Stimulated activated CD8-positive, alpha-beta memory T cell treated with anti-CD3 and anti-CD28 coated beads, Interleukin-12 subunit alpha, Interleukin-12 subunit beta, amount 100 ng/mL, for 1 hour (primary cell): ENCODE measurements around the gene PRKCE.
"Not testable (repeated sequence)": the region's sequence is repeated elsewhere in the genome, so short reads cannot be mapped to it uniquely, and the experiment has no call there.

Source experiments
- DNase-seq: peaks from one replicate; pipeline ENCODE4 v3.0.0-alpha.2; 2020; ENCODE audit warnings: low read depth

Gene PRKCE

DNA sequence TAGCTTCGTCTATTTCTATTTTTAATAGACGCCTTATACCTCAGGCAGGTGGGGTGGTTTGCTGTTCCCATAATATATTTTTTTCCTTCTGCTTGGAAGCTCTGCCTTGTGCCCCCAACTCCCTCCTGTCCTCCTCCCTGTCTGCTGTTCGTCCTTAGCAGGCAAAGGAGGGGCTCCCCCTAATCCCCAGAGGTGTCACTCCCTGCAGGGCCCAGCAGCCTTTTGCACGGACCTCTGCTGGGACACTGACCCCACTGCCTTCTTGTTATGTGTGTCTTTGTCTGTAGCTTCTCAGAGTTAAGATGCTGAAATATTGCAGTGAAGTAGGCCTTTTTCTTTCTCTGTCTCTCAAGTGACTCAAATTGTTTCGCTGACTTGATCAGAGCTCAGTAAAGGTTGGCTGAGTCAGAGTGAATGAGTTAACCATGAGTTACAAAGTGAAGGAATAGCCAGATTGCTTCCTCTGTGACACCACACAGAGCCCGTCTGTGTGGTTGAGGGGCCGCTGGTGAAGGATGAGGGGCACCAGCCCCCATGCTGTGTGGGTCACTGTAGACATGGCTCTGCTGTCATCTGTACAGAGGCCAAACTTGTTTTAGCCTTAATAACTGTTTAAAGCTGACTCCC, 47.7 kb downstream of the PRKCE start:
- DNase-seq: no peak

DNA sequence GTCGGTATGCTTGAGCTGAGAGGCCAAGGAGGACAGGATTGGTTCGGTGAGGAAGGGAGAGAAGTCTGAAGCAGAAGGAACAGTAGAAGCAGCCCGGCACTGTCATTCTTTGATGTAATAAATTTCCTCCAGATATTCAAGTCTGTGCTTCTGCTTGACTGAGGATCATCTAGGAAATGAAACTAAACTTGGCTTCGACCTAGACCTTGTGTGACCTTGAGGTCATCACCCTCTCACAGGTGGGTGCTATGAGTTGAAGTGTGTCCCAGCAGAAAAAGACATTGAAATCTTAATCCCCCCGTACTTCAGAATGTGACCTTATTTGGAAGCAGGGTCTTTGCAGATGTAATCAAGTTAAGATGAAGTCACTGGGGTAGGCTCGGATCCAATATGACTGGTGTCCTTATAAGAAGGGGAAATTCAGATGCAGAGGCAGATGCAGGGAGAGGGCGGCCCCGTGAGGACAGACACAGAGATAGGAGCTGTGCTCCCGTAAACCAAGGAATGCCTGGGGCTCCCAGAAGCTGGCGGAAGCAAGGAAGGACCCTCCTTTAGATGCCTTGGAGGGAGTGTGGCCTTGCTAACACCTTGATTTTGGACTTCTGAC, 49.0 kb downstream of the PRKCE start:
- no peak for DNase-seq

DNA sequence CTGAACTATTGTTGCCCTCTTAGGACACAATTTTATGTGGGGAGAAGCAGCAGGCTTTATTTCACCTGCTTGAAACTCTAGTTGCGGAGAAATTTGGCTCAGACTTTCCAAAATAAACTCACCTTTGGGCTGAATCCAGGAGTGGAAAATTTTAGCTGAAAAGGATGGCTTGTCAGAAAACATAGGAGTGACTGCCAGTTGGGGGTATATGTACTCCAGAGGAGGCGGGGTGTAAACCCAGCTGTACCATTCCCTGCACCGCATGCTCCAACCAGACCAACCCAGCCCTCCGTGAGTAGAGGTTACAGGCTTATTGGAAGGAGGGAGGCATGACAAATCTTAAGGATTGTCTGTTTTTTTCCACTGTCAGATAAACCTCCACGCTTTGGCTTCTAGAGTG, 53.8 kb downstream of the PRKCE start:
- DNase-seq: no peak

DNA sequence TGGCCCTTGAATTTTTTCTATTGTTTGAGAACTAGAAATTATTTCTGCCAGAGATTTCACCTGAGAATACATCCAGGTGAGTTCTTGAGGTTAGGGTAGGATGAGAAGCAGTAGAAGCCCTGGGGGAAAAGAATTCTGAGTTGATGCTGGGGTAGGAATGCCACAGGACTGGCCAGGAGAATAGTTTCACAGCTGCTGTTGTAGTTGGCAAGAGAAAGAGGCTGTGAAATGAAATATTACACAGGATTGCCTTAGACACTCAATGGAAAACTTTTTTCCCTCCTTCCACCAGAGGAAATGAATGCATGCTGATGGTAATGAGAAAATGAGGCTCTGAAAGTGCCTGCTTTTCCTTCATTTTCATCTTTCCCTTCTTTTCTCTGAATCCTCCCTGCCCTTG, 54.6 kb downstream of the PRKCE start:
- no peak for DNase-seq

DNA sequence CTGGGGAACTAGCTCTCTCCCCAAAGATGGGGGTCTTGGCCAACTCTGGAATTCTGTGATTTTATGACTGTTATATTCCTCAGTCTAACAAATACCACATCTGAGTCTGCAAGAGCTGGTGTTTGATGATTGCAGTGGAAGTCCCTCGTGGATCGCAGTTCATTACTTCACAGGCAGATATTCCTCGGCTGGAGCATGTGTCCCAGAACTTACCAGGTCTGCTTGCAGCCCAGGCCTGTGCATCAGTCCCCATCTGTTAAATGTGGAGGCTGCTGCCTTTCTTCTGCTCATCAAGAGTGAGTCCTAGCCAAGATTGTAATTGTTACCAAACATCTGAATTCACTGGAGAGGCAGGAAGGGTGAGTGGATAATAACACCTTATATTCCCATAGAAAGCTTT, 55.5 kb downstream of the PRKCE start:
- DNase-seq: no peak

DNA sequence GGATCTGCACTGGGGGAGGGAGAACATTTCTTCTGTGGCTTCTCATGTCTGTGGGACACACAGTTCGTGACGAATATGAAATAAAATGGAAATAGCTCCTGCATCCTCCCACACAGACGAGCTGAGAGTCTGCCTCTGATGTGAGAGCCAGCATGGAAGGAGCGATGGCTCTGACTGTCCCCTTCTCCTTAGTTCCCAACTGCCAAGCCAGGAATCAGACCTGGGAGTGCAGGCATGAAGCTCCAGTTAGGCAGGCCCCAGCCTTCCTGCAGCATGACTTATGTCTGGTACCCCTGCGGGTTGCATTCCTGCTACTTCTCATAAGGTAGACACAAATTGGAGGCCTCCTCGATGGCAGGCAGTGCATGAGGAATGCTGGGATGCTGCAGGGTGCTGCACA, 56.2 kb downstream of the PRKCE start:
- DNase-seq: no peak

DNA sequence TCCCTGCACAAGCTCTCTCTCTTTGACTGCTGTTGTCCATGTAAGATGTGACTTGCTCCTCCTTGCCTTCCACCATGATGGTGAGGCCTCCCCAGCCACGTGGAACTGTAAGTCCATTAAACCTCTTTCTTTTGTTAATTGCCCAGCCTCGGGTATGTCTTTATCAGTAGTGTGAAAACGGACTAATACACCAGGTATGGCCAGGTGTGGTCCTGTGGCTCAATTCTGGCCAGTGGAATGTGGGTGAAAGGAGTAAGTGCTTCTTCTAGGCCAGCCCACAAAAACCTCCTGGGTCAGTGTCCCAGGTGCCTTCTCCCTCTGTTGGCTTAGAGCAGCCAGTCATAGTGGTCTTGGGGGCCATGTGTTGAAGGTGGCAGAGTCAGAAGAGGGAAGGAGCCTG, 57.0 kb downstream of the PRKCE start:
- no peak for DNase-seq

DNA sequence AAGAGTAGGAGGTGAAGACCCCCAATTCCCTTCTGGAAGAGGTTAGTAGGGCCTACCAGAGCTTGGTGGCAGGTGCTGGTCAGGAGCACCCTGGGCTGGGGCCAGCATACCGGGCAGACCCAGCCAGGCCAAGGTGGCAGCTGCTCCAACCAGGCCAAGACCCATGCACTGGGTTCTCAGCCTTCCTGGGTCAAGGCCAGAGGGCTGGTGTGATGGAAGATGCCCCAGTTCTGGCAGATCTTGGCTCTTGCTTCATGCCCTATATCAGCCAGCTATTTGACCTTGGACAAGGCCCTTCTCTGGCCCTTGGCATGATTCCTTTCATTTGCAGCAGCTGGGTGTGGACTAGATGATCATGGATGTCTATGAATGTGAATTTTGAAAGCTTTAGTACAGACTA, 57.7 kb downstream of the PRKCE start:
- no peak for DNase-seq

DNA sequence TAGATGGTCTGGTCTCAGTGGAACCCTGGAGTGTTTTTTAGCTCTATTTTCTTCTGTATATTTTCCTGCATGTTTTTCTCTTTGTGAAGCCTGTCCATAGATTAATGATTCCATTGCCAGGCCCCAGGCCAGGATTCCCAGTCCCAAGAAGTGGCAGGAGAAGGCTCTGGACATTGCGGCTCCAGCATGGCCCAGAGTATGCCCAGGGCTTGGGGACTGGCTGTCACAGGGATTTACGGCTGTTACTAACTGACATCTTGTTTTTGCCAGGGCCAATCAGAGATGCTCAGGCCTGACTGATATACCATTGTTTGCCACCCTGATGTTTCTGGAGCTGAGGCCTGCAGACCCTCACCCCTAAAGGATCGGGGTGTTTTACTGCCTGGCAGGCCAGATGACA, 59.0 kb downstream of the PRKCE start:
- no peak for DNase-seq

DNA sequence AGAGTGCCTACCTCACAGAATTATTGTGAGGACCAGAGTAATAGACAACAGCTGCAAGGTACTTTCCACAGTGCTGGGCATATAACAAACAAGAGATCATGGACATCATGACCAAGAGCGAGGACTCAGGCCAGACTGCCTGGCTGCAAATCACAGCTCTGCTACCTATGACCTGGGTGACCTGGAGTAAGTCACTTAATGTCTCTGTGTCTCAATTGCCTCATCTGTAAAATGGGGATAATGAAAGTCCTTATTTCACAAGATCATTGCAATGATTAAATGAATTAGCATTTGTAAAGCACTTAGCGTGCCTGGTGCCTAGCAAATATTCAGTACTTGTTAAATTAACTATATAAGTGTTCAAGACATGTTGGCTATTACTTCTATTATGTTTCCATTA, 59.7 kb downstream of the PRKCE start:
- no peak for DNase-seq

DNA sequence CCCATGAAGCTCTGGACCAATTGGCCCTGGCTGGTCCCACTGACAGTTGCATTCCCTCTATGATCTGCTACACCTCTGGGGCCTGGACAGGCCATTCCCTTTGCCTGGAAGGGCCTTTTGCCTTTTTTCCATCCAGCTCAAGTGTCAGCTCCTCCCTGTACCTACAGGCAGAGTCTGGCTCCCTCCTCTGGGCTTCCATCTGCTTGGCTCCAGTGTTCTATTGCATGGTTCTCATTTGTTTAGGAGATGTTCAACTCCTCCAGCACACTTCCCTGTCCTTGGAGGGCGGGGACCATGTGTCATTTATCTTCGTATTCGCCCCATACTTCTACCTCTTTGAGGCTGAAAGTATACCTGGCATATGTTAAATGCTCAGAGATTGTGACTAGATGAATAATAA, 61.1 kb downstream of the PRKCE start:
- DNase-seq: no peak

DNA sequence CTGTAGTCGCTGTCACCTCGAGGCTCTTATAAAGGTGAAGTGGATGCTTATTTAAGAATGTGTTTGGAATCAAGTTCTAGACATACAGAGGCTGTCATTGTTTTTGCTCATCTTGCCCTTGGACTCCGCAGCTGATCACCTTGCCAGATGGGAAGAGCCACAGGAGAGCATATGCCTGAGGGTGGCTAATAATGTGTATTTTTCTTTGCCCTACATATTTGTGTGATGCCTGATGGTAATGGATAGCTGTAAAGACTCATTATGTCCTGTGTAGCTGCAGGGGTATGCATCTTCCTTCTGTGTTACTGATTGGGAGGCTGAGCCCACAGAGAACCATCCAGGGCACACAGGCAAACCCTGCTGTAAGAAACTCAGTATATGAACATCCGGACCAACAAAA, 61.7 kb downstream of the PRKCE start:
- DNase-seq: no peak

DNA sequence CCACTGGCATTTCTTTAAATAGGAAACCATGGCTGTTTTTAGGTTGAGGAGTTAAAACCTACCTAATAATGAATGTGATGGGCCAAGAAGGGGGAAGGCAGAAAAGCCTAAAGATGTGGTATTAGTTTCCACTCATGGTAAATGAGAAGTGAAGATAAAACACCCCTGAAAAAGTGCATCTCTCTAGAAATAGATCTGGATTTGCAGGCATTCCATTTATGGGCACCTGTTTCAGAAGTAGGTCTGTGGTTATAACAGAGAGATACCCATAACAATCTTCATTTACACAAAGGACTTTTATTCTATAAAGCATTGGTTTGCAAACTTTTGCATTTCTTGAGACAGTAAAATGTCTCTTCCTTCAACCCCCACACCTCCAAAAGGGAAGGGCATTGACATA, 62.1 kb downstream of the PRKCE start:
- DNase-seq: no peak

DNA sequence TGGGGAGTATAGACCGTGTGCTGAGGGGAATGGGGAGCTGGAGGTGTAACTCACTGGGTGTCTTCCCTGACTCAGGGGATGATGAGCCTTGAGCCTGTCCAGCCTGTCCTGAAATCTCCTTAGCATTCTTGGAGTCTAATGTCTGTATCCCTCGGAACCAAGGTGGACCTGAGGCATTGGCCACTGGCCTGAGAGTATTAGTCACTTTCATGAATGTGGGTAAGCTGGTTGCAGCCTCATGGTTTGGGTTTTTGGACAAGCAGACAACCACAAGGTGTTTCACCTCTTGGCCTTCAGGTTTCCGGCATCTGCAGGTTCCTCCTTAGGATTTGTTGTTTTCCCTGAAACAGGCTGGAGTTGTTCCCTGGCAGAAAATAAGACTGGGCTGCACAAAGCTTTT, 63.2 kb downstream of the PRKCE start:
- DNase-seq: no peak

DNA sequence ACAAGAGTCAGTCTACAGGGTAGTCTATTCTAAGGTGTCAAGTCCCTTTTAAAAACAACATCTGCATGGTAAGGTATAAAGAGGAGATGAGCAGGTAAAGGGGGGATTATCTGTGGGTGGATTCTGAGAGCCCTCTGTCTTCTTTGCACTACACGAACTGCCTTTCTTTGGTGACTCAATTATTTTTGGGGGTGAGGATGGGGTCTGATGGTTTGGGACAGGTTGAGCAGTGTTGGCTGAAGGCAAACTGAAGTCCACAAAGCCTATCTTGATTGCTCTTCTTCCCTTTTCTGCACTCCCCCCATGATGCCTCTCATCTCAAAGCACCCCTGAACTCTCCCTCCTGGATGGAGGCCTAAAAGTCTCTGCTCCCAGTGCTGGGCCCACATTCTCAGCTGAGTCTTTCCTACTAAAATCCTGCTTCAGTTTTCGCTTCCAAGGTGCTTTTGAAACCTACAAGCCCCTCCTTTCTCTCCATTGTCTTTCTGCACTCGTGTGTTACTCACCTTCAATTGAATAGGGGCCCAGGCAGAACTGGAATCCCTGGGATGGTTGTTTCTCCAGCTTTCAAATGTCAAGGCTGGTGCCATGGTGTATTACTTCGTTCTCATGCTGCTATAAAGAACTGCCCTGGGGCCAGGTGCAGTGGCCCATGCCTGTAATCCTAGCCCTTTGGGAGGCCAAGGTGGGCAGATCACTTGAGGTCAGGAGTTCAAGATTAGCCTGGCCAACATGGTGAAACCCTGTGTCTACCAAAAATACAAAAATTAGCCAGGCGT, 64.3 kb downstream of the PRKCE start:
- DNase-seq: no peak

DNA sequence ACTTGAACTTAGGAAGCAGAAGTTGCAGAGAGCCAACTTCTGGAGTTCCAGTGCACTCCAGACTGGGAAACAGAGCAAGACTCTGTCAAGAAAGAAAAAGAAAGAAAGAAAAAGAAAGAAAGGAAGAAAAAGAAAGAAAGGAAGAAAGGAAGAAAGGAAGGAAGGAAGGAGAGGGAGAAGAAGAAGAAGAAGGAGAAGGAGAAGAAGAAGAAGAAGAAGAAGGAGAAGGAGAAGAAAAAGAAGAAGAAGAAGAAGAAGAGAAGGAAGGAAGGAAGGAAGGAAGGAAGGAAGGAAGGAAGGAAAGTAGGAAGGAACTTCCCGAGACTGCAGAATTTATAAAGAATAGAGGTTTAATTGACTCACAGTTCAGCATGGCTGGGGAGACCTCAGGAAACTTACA, 65.0 kb downstream of the PRKCE start:
- not testable (repeated sequence) for DNase-seq

DNA sequence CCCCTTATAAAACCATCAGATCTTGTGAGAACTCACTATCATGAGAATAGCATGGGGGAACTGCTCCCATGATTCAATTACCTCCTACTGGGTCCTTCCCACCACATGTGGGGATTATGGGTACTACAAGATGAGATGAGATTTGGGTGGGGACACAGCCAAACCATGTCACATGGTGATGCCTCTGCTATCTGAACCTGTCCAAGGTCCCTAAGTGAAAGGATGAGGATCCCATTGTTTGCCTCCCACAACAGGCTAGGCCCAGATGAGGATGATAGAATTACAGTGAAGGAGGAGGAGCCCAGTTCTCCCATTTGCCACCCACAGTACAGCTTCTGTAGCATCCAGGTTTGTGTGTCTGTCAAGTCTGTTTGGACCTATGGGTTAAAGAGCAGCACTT, 65.4 kb downstream of the PRKCE start:
- no peak for DNase-seq

DNA sequence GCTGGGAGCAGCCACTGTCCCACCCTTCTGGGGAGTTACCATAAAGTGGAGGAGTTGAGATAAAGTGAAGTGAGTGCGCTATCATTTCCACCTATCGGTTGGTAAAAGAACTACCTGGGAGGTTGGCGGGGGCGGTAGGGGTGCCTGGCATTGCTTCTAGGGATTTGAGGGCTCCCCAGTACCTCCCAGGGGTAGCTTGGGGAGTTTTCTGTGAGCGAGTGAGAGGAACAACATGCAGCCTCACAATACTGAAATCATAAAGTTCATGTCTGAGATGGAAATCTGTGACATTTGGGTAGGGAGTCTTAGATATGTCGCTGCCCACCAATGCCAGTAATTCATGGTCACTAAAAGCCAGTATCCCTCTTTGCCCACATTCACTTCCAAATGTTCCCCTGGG, 68.7 kb downstream of the PRKCE start:
- no peak for DNase-seq

DNA sequence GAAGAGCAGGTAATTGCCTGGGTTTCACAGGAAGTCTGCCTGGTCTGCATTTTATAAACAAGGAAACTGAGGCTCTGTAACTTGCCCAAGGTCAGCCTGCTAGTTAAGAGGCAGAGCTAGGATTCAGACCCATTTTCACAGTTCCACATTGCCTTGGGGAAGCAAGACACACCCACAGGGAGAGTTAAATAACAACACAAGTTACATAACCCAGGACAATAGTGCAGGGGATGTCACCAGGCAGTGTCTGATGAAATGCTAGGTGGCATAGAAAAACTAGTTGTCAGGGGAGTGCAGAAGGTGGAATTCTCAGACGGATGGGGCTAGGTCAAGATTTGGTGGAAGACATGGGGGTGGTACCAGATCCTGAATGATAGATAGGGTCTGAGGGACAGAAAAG, 69.7 kb downstream of the PRKCE start:
- no peak for DNase-seq

DNA sequence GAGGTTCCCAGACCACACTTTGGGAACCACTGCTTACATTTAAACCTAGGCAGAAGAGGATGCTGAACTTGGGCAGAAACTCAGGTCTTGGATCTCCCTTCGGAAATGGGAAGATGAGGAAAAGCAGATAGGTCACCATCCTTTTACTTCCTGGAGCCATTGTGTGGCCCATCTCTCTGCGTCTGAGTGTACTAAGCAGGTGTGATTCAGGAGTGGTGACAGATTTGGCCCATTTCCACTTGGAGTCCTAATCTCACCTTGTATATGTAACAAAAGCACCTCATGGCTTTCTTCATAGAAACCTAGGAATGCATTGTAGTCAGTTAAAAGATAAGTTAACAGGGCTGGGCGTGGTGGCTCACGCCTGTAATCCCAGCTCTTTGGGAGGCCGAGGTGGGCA, 71.0 kb downstream of the PRKCE start:
- no peak for DNase-seq

DNA sequence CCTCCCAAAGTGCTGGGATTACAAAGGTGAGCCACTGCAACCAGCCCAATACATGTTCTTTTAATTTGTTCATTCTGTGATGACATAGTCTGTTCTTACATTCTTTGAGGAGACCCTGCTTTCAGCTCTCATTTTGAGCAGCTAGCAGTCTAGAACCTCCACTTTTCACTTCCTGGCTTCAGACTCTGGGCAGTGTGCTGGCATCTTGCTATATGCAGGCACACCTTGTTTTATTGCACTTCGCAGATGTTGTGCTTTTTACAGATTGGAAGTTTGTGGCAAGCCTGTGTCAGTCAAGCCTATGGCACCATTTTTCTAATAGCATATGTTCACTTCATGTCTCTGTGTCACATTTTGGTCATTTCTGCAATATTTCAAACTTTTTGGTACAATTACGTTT, 72.4 kb downstream of the PRKCE start:
- DNase-seq: no peak

DNA sequence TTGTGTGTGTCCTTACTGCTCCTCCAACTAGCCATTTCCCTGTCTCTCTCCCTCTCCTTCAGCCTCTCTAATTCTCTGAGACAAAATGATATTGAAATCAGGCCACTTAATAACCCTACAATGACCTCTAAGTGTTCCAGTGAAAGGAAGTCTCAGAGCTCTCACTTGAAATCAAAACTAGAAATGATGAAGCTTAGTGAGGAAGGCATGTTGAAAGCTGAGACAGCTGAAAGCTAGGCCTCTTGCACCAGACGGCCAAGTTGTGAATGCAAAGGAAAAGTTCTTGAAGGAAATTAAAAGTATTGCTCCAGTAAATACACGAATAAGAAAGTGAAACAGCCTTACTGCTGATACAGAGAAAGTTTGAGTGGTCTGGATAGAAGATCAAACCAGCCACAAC, 72.9 kb downstream of the PRKCE start:
- DNase-seq: no peak

DNA sequence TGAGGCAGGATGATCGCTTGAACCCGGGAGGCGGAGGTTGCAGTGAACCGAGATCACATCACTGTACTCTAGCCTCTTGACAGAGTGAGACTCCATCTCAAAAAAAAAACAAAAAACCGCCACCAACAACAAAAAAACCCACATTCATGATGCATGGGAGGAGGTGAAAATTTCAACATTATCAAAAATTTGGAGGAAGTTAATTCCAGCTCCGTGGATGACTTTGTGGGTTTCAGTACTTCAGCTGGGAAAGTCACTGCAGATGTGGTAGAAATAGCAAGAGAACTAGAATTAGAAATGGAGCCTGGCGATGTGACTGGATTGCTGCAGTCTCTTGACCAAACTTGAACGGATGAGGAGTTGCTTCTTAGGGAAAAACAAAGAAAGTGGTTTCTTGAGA, 74.3 kb downstream of the PRKCE start:
- no peak for DNase-seq

DNA sequence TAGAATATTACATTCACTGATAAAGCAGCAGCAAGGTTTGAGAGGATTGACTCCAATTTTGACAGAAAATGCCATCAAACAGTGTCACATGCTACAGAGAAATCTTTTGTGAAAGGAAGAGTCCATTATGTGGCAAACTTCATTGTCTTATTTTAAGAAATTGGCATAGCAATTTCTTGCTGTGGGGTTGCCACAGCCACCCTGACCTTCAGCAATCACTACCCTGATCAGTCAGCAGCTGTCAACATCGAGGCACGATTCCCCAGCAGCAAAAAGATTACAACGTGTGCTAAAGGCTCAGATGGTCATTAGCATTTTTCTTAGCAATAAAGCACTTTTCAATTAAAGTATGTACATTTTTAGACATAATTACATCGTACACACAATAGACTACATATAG, 74.7 kb downstream of the PRKCE start:
- no peak for DNase-seq
